ENCODE measurements around the gene EFHC1. TPM values are rescaled to one million over a fixed set of nuclear protein-coding genes. Genes with fewer than 3 reads are reported as not detected.

Gene EFHC1
- total and polyA plus RNA-seq, 2 donors (not counting 1 experiment from before 2014, with no cell fraction given) = 19.4 to 34.8 TPM

DNA sequence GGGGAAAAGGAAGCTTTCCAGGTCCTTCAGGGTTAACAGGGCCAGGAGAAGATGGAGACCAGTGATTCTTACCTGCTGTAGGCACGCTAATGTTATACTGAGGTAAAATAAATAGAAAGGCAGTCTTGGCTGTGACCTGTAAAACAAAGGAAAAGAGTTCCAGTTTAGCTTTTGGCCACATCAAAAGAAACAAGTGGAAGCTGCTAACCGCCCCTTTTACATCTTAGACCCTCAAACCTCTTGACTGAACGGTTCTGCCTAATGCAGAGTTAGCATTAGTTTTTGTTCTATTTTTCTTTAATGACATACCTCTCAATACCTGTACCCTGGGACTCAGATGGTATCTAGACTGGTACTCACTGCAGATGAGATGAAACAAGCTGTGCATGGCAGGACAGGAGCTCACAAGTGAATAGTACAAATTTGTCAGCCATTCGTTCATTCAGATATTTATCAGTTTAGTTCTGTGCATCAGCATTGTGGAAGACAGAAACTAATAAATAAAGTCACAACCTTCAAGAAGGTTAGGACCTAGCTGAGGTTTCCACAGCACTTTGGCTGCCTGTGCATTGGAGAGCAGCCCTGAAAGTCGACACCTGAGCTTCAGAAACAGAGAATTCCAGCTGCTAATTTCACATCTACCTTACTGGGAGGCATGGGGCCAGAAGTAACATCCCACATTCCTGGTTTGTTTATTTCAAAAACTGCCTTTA lies 115.7 kb downstream of the EFHC1 start:
- POLR2A ChIA-PET = no interaction called here
- intact Hi-C loops (cut with micrococcal nuclease) = no loop called here
- Histone ChIP-seq H3K9me3 (ENCODE audit: control extremely low read depth in 1 of 3, control insufficient read depth in 2 of 3, insufficient read depth in 1 of 3, low read length in 2 of 3) (no peaks in the 10 kb centered on the region), H3K27me3 (replicated peaks in 1 of 4; ENCODE audit: control extremely low read depth in 1 of 4, control insufficient read depth in 3 of 4, insufficient read depth in 4 of 4, low read length in 3 of 4) (no peaks in the 10 kb centered on the region), H2AFZ (ENCODE audit: insufficient read depth, low read depth, low read length, poor library complexity, severe bottlenecking) (no peak overlapping the region), H3K27ac (ENCODE audit: low read length in 2 of 2) (no peak overlapping the region), H4K20me1 (ENCODE audit: control insufficient read depth, insufficient read depth, low read length, poor library complexity, severe bottlenecking) (peaks cover 4% of the 10 kb centered on the region), H3K9ac (ENCODE audit: low read length) (no peak overlapping the region), H3K4me3 (ENCODE audit: control extremely low read depth in 1 of 5, extremely low read depth in 1 of 5, insufficient read depth in 1 of 5, low read depth in 2 of 5, low read length in 4 of 5) (no peak overlapping the region), H3K4me1 (ENCODE audit: control insufficient read depth in 2 of 2, insufficient read depth in 2 of 2, low read length in 2 of 2) (peaks cover 8 to 16% of the 10 kb centered on the region in 2 donors), H3K4me2 (replicated peaks; ENCODE audit: low read depth, low read length, poor library complexity, severe bottlenecking) (no peak overlapping the region), H3K36me3 (replicated peaks in 1 of 2; ENCODE audit: control extremely low read depth in 1 of 2, control insufficient read depth in 1 of 2, extremely low read depth in 1 of 2, insufficient read depth in 2 of 2, low read length in 1 of 2) (peaks cover 0 to 6% of the 10 kb centered on the region in 2 experiments), H3K79me2 (ENCODE audit: control insufficient read depth, insufficient read depth, low read length) (peaks cover 3% of the 10 kb centered on the region)
- Mint-ChIP-seq H3K9me3 (ENCODE audit: insufficient read depth) (no peaks in the 10 kb centered on the region), H3K4me3 (no peak overlapping the region), H3K27me3 (no peaks in the 10 kb centered on the region), H3K4me1 (peaks cover 16% of the 10 kb centered on the region), H3K27ac (no peak overlapping the region)
- TF ChIP-seq EZH2 (IDR thresholded peaks at IDR 0.05; ENCODE audit: borderline replicate concordance, insufficient read depth, low read depth, low read length, poor library complexity, severe bottlenecking) (no peak), CTCF (IDR thresholded peaks at IDR 0.05) (no peak)
- CTCF ChIA-PET = interaction anchor here (1.6 kb wide), 1 partner anchor 38 kb away, joined by 3 read pairs; no protein-coding TSS in a partner anchor
- DNase-seq (no peak), ATAC-seq (ENCODE audit: low read depth) (no peak)
- WGBS (ENCODE audit: insufficient coverage) = 72% methylated on average over 3 of the region's 5 CpGs

- 94% methylated on average over 6 of the region's 6 CpGs for WGBS (ENCODE audit: insufficient coverage)
- Mint-ChIP-seq H3K4me3 (no peak overlapping the region), H3K27me3 (no peaks in the 10 kb centered on the region), H3K4me1 (peaks cover 16% of the 10 kb centered on the region), H3K9me3 (ENCODE audit: insufficient read depth) (no peaks in the 10 kb centered on the region), H3K27ac (no peak overlapping the region)
- no peak for ATAC-seq (ENCODE audit: low read depth)
- no peak overlapping the region for H3K27ac ChIP-seq (ENCODE audit: low read length in 2 of 2)
- peaks cover 0 to 4% of the 10 kb centered on the region in 2 experiments for H3K36me3 ChIP-seq (replicated peaks in 1 of 2; ENCODE audit: control extremely low read depth in 1 of 2, control insufficient read depth in 1 of 2, extremely low read depth in 1 of 2, insufficient read depth in 2 of 2, low read length in 1 of 2)
- peaks cover 4% of the 10 kb centered on the region for H4K20me1 ChIP-seq (ENCODE audit: control insufficient read depth, insufficient read depth, low read length, poor library complexity, severe bottlenecking)
- no peak for DNase-seq
- no peak for TF ChIP-seq EZH2 (IDR thresholded peaks at IDR 0.05; ENCODE audit: borderline replicate concordance, insufficient read depth, low read depth, low read length, poor library complexity, severe bottlenecking)
- TF ChIP-seq CTCF (IDR thresholded peaks at IDR 0.05) = no peak
- ChIA-PET CTCF (no interaction called here), POLR2A (no interaction called here)
- H3K9ac ChIP-seq (ENCODE audit: low read length) = no peak overlapping the region
- no peak overlapping the region for H2AFZ ChIP-seq (ENCODE audit: insufficient read depth, low read depth, low read length, poor library complexity, severe bottlenecking)
- no peaks in the 10 kb centered on the region for H3K27me3 ChIP-seq (replicated peaks in 1 of 4; ENCODE audit: control extremely low read depth in 1 of 4, control insufficient read depth in 3 of 4, insufficient read depth in 4 of 4, low read length in 3 of 4)
- H3K9me3 ChIP-seq (ENCODE audit: control extremely low read depth in 1 of 3, control insufficient read depth in 2 of 3, insufficient read depth in 1 of 3, low read length in 2 of 3) = no peaks in the 10 kb centered on the region
- peaks cover 3% of the 10 kb centered on the region for H3K79me2 ChIP-seq (ENCODE audit: control insufficient read depth, insufficient read depth, low read length)
- intact Hi-C loops (cut with micrococcal nuclease) = no loop called here
- H3K4me3 ChIP-seq (ENCODE audit: control extremely low read depth in 1 of 5, extremely low read depth in 1 of 5, insufficient read depth in 1 of 5, low read depth in 2 of 5, low read length in 4 of 5) = no peak overlapping the region
- H3K4me2 ChIP-seq (replicated peaks; ENCODE audit: low read depth, low read length, poor library complexity, severe bottlenecking) = no peak overlapping the region
- peaks cover 8 to 16% of the 10 kb centered on the region in 2 donors for H3K4me1 ChIP-seq (ENCODE audit: control insufficient read depth in 2 of 2, insufficient read depth in 2 of 2, low read length in 2 of 2)
Measured at GRCh38 chr6:52536424-52536916, 116.3 kb downstream of the EFHC1 start.

Measured in B cell (primary cell).